Measurements from ENCODE around the gene PTPRB. TPM values are rescaled to one million over a fixed set of nuclear protein-coding genes. Genes with fewer than 3 reads are reported as not detected.

Gene PTPRB
- total RNA-seq, 1 donor from 2014 or later, result 34.4 TPM

DNA sequence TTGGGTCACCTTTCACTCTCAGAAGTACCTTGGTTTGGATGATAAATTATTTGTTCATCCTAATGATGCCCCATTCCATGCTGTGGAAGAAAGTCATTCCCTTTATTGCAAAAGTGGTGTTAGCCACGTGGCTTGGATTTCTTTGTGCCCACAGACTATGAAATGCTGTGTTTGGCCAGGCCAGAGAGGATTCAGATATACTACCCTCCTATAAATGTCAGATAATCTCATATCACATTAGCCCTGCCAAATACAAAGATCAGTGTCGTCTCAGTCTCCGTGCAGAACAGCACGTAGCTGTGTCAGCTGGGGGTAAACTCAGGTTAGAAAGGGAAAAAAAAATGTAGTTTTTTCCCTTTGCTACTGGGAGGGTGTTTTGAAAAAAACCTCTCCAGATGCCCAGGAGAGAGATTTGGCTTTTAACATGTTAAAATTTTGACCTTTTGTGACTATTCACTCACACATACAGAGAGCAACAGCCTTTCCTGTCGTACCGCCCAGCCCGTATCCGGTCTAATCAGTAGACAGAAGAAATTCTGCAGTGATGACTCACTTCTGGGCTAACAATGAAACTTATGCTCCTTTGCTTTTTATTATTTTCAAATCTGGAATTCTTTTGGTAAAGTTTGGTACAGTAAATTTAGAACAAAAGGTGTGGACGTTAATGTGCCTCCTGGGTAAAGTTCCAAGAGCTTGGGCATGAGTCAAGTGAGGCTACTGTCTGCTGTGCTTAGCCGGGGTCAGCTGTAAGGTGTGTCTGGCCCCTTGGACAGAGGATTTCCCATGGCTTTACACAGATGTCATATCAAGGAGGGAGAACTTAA is 8.5 kb upstream of the PTPRB start:
- intact Hi-C loops (cut with micrococcal nuclease), result no loop called here
- ATAC-seq (peak; percentile 92), DNase-seq (peak; percentile 57)

DNA sequence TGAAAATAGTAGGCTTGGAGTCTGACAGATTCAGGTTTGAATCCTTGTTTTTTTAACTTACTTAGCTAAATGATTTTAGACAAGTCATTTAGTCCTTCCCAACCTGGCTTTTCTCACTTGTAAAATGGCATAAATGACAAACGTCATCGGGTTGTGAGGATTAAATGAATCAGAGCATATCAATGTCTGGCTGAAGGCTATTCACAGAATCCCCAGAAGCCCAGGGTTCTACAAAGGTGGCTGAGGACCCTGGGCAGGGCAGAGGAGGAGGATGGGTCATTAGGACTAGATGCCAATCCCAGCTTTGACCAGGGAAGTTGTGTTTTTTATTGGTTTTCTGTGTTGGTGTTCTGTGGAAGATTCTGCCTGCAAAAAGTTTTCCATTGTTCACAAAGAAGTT is 7.6 kb upstream of the PTPRB start:
- intact Hi-C loops (cut with micrococcal nuclease), result no loop called here
- ATAC-seq, result no peak
- no peak for DNase-seq

DNA sequence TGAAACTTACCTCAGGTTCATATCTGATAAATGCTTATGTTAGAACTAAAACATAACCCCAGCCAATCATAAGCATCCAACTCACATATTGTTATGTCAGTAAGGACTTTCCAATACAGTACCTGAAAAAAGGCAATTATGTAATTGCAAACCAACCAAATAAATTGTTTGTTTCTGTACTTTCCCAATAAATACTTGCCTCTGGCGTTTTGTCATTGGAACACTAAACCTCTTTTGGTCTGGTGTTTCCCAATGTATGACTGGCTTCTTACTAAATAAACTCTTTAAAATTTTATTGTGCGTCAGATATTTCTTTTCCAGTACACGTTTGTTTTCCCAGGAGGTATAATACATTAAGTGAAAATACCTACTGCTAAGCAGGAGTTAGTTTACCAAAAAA is 6.7 kb upstream of the PTPRB start:
- no peak for DNase-seq
- intact Hi-C loops (cut with micrococcal nuclease), result no loop called here
- no peak for ATAC-seq

DNA sequence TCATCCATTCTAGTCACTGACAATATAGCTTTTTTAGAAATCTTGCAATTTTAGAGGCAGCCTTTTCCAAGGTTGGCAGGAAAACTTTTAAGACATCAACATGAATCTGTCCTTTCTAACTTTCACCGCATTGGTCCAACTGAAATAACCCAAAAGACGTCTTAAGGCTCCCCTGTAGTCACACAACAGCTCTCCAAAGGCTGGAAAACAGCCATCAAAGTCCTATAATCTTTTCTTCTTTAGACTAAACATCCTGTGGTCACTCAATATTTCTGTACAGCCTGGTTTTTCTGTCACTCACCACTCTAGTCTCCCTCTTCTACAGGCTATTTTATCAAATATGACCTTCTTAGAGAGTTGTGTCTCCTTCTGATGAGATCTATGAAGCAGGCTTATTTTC is 4.5 kb upstream of the PTPRB start:
- no peak for DNase-seq
- no peak for ATAC-seq
- intact Hi-C loops (cut with micrococcal nuclease), result no loop called here

DNA sequence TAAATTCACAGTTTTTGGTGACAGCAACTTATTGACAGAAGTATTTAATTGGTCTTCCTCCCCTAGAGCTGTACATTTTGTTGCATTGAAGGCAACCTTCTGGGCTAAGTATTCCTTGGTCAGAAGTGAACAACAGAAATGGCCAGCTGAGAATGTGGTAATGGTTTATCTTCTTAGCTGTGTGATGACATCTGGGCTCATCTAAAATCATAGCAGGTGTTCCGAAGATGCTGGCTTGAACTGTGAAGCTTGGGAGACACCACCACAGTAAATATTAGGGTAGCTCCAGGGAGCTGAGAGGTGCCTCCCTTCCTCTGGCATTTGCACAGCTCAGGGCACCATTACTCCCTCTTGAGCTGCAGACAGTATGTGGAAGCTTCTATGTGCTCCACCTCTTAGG is 3.7 kb upstream of the PTPRB start:
- intact Hi-C loops (cut with micrococcal nuclease), result no loop called here
- ATAC-seq, result no peak
- no peak for DNase-seq

DNA sequence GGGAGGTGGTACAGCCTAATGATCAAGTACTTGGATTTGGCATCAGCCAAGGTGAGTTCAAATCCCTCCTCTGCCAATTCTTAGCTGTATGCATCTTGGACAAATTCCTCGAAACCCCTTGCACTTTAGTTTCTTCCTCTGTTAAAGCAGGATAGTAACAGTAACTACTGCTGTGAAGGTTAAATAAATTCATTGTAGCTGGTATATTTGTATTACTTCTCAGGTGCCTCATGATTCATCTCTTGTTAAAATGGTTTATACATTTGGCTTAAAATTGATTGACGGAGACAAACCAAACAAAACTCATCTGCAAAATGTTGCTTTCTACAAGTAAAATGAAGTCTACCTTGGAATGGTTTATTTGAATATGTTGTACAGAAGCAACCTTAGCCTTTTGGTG is 2.3 kb upstream of the PTPRB start:
- no peak for ATAC-seq
- intact Hi-C loops (cut with micrococcal nuclease), result no loop called here
- no peak for DNase-seq

DNA sequence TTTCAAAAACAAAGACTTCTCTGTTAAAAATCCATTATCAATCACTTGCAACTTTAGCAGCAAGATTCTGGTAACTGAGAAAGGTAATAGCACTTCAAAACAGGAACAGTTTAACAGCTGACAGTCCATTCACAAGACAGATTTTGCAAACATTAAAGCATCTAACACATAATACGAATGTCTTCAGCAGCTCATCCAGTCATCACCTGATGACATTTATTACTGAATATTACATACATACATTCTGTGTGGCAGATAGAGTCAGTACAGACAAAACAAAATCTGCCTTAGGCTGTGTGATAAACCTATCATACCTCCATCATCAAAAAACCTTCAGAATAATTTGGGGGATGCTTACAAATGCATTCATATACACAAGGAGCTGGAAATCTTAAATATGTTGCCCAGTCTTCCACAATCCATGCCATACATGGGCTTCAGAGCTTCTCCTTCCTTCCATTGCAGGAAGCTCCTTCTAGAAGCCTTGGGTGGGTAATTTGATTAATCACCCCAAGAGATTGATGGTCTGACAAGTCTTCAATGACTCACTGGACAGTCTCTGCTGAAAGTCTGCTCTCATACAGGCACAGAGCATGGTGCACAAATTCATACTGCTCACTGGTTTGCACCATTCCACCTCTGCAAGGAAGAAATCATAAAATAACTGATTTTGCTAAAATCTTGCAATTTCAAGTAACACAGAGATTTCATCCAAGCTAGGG is 1.6 kb upstream of the PTPRB start:
- intact Hi-C loops (cut with micrococcal nuclease), result no loop called here
- DNase-seq (no peak), ATAC-seq (no peak)

DNA sequence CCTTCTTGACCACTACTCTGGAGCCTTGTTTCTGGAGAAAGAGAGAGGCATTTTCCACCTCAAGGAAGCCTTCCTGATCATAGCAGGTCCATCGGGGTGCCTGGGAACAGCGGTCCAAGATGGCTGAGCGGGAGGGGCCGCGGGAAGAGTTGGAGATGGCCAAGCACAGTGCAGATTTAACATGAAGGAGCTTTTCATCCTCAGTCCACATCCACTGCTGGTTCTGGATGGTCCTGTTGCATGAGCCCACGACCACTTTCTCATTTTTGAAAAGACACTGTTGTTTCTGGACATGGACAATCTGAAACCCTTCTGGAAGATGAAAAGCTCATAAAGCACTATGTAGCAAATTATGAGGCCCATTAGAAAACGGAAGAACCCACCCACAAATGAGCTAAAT is 1.5 kb downstream of the PTPRB start:
- intact Hi-C loops (cut with micrococcal nuclease), result no loop called here
- DNase-seq, result no peak
- no peak for ATAC-seq

DNA sequence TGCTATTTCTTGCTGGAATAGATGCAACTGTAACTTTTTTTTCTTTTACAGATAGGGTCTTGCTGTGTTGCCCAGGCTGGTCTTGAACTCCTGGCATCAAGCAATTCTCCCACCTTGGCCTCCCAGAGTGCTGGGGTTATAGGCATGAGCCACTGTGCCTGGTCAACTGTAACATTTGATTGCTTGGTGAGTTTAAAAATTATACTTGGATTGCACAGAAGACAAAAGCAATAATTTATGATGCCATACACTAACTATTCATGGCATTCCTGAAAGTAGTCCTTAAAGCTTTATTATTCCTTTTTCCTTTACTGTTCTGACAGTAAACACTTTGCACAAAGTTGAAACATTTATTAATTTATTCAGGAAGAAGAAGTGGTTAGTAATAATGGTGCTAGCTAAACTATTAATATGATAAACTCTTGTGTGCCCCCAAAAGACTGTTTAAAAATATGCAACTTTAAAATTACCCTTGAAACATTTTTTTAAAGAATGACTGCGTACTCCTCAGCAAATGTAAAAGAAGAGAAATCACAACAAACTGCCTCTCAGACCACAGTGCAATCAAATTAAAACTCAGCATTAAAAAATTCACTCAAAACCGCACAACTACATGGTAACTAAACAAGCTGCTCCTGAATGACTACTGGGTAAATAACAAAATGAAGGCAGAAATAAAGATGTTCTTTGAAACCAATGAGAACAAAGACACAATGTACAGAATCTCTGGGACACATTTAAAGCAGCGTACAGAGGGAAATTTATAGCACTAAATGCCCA is 8.3 kb downstream of the PTPRB start:
- no peak for DNase-seq
- intact Hi-C loops (cut with micrococcal nuclease), result no loop called here
- no peak for ATAC-seq

DNA sequence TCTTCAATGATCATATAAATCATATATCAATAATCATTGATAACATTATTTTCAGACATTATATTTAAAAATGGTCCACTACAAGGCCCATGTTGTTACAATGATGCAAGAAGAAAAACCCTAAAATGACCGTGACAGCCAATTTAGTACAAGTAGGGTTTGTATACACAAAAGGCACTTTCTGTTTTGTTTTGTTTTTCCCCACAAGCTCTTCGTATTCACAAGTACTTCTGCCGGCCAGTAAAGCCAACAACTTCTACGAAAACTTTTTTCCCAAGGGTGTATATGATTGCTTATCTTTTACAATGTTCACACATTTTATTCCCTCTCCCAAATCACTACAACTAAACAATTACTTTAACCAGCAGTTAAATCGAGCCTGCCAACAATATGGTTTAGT is 9.6 kb downstream of the PTPRB start:
- no peak for ATAC-seq
- no peak for DNase-seq
- intact Hi-C loops (cut with micrococcal nuclease), result no loop called here

DNA sequence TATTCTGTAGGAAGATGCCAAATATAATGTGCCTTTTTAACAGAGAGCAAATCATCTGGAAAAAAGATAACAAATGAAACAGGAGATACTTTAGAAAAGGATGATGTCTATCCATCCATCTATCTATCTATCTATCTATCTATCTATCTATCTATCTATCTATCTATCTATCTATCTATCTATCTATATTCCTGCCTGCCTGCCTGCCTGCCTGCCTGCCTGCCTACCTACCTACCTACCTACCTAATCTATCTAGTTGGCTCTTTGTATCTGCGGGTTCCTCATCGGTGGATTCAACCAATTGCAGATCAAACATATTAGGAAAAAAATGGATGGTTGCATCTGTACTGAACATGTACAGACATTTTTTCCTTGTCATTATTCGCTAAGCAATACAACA is 11.0 kb downstream of the PTPRB start:
- no peak for DNase-seq
- intact Hi-C loops (cut with micrococcal nuclease), result no loop called here
- no peak for ATAC-seq

DNA sequence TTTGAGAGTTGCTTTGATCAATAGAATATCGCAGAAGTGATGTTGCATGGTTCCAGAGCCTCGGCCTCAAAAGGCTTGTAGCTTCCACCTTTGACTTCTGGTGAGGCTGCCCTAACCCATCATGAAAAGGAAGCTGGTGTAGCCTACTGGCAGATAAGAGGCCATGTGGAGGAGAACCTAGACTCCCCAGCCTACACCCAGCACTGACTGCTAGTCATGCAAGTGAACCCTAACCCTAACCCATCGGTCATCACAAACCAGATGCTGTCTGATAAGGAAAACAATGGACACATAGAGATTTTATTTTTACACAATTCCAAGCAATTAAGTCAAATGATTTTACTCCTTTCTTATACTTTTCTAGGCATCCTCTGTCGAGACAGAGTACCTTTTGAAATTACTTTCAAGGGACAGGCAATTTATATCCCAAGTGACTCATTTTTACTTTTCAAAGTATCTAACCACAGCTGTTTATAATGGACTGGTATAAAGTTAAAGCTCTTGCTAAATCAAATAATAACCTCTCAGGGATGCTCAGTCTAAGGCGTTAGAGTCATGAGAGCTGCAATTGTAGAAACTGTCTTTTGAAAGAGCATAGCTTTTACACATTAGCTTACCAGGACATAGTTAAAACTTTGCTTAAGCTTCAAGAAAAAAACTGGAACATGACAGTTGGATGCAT is 17.6 kb downstream of the PTPRB start:
- intact Hi-C loops (cut with micrococcal nuclease), result no loop called here
- ATAC-seq, result no peak
- DNase-seq, result no peak

DNA sequence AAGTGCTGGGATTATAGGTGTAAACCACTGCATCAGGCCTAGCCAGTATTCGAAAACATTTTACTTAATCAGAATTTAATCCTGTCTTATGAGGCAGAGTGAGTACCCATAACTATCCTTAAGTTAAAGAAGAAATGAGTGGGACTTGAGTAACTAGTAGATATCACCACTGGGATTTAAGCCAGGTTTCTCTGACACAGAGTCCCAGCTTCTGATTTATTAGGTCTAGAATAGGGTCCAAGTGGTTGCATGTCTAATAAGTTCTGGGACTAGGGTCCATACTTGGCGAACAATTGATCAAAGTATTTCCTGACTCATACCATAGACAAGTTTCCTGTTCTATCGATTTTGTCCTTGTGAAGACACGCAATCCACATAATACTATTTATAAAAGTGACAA is 18.9 kb downstream of the PTPRB start:
- DNase-seq (no peak), ATAC-seq (no peak)
- intact Hi-C loops (cut with micrococcal nuclease), result no loop called here

DNA sequence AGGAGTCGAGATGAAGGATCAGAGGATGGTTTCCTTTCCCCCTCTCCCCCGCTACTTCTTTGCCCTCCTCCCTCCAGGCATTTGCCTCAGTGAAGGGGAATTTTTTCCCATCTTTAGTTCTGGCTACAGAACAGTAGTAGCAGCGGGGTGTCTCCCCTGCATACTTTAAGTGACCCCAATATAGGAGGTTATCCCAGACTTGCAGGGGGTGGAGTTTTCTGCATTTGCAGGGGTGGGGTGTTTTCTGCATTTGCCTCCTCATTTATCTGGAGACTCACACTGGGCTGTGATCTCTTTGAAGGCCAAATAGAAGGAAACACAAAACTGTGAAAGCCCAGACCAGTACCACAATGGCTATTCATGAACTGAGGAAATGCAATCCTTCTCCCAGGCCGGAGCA is 19.8 kb downstream of the PTPRB start:
- DNase-seq (no peak), ATAC-seq (no peak)
- intact Hi-C loops (cut with micrococcal nuclease), result no loop called here

DNA sequence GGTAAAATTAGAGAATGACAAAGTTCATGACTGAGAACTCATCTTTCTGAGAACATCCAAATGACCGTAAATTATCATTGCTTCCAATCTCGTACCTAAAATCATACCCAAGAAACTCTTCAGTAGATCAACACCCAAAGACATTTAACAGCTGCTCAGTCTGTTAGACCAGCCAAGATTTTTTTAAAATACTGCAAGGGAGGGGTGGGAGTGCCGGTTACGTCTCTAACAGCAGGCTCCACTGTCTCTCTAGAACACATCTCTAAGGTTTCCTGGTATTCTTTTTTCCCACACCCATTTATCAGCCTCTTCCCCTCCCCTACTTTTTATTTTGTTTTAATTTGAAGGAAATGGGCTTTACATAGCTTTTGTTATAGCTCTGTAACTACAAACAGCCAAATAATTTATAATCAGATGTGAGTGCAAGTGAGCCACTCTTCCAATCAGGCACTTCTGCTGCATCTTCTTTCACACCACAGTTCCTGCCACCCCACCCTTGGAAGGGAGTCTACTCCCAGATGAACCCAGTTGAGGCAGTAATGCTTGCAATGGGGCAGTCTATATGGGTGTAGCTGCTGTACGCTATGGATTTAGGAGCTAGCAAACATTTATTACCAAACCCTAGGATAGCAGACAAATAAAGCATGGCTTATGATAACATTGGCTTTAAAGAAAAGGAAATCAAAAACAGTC is 21.9 kb downstream of the PTPRB start:
- intact Hi-C loops (cut with micrococcal nuclease), result no loop called here
- peak; percentile 39 for ATAC-seq
- no peak for DNase-seq

DNA sequence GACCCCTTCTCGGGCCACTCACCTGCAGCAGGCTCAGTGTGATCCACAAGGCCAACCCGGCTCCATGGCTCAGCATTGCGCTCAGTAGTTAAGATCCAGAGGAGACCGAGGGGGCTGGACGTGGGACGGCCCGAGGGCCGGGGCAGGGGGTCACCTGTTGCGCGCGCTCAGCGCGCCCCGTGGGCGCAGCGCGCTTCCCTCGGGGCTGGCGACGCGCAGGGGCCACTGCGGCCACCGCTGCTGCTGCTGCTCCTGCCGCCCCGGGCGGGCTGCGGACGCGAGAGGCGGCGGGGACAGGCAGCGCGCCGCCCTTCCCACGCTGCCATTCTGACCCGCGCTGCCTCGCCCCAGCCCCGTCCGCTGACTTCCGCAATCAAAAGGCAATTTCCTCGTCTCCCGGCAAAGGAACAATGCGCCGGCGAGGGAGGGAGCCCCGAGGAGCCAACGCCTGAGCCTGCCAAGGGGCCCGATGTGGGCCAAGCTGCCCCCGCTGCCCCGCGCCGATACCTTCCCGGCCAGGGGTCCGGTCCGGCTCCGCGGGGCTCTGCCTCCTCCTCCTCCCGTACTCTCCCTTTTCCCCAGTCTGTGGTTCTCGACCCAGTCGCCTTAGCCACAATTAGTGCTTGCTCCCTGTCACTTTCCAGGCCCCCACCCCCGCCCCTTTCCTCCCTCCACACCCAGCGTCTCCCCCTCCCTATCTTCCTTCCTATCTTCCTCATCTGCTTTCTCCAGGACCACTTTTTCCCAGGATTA is 27.3 kb downstream of the PTPRB start:
- intact Hi-C loops (cut with micrococcal nuclease), result no loop called here
- DNase-seq (peak; percentile 70), ATAC-seq (peak; percentile 90)

DNA sequence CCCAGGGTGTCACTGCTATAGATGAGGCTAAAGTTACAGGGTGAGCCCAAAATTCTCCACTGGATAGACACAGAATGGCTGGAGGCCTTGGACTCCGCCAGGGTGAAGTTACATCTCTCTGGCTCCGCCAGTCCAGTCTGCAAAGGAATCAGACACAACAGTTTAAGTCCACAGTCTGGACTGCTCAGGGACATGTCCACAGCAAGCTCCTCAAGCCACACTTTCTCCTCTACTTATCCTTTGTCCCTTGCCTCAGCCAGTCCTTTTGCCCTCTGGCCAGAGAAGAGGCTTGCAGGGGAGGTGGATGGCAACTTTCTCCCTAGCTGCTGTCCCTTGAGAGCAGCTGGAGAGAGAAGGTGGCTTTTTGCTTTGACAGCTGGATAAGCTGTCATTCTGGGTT is 28.0 kb downstream of the PTPRB start:
- intact Hi-C loops (cut with micrococcal nuclease), result no loop called here
- DNase-seq, result no peak
- ATAC-seq, result no peak

DNA sequence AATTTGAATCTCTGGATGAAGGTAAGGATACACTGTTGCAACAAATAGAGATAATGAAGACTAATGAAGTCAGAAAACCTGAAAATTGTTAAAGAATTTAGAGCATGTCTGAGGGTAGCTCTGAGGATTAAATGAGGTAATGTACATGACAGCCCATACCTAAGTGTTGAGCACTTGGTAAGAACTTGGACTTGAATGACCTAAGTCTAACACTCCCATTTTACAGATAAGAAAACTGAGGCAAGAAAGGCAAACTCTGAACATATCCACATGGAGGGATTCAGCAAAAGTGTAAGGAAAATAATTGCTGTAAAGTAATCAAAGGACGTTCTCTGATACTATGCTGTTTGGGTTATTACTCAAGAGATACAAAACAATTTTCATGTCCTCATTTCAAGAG is 29.0 kb downstream of the PTPRB start:
- DNase-seq, result no peak
- ATAC-seq, result no peak
- intact Hi-C loops (cut with micrococcal nuclease), result no loop called here

Measured in left ventricle myocardium superior (tissue), 1 donor.